Measurements from ENCODE around the gene KCNJ3. TPM values are rescaled to one million over a fixed set of nuclear protein-coding genes. Genes with fewer than 3 reads are reported as not detected.

Gene KCNJ3
- total RNA-seq, 3 donors from 2014 or later (not counting 1 experiment from before 2014, with no cell fraction given), result not detected

DNA sequence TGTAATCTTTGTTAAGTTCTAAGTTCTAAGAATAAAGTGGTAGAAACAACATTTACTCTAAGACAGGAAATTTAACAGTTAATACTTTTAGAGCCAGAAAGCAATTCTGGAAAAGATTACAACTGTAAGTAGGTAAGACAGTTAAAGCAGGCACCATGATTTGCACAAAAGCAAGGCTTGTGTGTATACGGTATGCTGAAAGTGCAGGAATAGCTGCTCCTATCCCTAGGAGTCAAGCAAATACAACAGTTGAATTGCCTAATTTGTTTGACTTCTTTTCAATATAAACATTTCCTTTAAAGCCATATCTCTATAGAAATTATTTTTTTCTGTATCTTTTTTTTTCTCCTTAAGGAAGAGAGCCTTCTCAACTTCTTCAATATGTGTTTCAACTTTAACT lies 116.4 kb downstream of the KCNJ3 start:
- TF ChIP-seq, protein P1, sequence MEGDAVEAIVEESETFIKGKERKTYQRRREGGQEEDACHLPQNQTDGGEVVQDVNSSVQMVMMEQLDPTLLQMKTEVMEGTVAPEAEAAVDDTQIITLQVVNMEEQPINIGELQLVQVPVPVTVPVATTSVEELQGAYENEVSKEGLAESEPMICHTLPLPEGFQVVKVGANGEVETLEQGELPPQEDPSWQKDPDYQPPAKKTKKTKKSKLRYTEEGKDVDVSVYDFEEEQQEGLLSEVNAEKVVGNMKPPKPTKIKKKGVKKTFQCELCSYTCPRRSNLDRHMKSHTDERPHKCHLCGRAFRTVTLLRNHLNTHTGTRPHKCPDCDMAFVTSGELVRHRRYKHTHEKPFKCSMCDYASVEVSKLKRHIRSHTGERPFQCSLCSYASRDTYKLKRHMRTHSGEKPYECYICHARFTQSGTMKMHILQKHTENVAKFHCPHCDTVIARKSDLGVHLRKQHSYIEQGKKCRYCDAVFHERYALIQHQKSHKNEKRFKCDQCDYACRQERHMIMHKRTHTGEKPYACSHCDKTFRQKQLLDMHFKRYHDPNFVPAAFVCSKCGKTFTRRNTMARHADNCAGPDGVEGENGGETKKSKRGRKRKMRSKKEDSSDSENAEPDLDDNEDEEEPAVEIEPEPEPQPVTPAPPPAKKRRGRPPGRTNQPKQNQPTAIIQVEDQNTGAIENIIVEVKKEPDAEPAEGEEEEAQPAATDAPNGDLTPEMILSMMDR (IDR thresholded peaks at IDR 0.05), result no peak
- DNase-seq (no peak), ATAC-seq (no peak)
- H3K27me3 ChIP-seq (ENCODE audit: control insufficient read depth, insufficient read depth, low read length), result no peaks in the 10 kb centered on the region
- Mint-ChIP-seq H3K27me3 (ENCODE audit: low read depth in 2 of 2) (no peaks in the 10 kb centered on the region), H3K4me1 (no peaks in the 10 kb centered on the region), H3K27ac (no peak overlapping the region), H3K36me3 (no peaks in the 10 kb centered on the region), H3K9me3 (peaks cover 3 to 15% of the 10 kb centered on the region in 2 donors), H3K4me3 (no peak overlapping the region)
- no peaks in the 10 kb centered on the region for H3K36me3 ChIP-seq (ENCODE audit: control insufficient read depth, insufficient read depth, low read length)
- H3K27ac ChIP-seq (ENCODE audit: low read length), result no peak overlapping the region
- intact Hi-C loops (cut with micrococcal nuclease), result no loop called here
- H3K4me3 ChIP-seq (ENCODE audit: low read length), result no peak overlapping the region
- no peaks in the 10 kb centered on the region for H3K4me1 ChIP-seq (ENCODE audit: control insufficient read depth, insufficient read depth, low read length)
- WGBS (ENCODE audit: insufficient coverage), result 100% methylated on average over 1 of the region's 1 CpG
- H3K9me3 ChIP-seq (ENCODE audit: control insufficient read depth, insufficient read depth, low read length), result no peaks in the 10 kb centered on the region

DNA sequence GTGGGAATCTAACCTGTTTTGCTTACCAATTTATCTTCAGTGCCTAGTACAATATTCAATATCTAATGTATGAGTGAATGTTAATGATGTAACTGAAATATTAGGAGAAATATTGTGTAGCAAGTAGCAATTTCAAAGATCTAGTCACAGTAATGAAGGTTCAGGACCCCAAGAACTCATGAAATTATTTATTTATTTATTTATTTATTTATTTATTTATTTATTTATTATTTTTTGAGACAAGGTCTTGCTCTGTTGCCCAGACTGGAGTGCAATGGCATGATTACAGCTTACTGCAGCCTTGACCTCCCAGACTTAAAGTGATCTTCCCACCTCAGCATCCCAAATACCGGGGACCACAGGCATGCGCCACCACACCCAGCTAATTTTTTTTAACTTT lies 126.9 kb downstream of the KCNJ3 start:
- Histone ChIP-seq H3K9me3 (ENCODE audit: control insufficient read depth, insufficient read depth, low read length) (no peaks in the 10 kb centered on the region), H3K4me3 (ENCODE audit: low read length) (no peak overlapping the region), H3K4me1 (ENCODE audit: control insufficient read depth, insufficient read depth, low read length) (no peaks in the 10 kb centered on the region), H3K27ac (ENCODE audit: low read length) (no peak overlapping the region), H3K27me3 (ENCODE audit: control insufficient read depth, insufficient read depth, low read length) (no peaks in the 10 kb centered on the region), H3K36me3 (ENCODE audit: control insufficient read depth, insufficient read depth, low read length) (no peaks in the 10 kb centered on the region)
- Mint-ChIP-seq H3K4me1 (no peaks in the 10 kb centered on the region), H3K9me3 (peaks cover 8 to 13% of the 10 kb centered on the region in 2 donors), H3K27me3 (ENCODE audit: low read depth in 2 of 2) (no peaks in the 10 kb centered on the region), H3K36me3 (no peaks in the 10 kb centered on the region), H3K4me3 (no peak overlapping the region), H3K27ac (no peak overlapping the region)
- ATAC-seq (no peak), DNase-seq (no peak)
- TF ChIP-seq, protein P1 (IDR thresholded peaks at IDR 0.05), result no peak
- intact Hi-C loops (cut with micrococcal nuclease), result no loop called here
- WGBS (ENCODE audit: insufficient coverage), result 83% methylated on average over 2 of the region's 2 CpGs

DNA sequence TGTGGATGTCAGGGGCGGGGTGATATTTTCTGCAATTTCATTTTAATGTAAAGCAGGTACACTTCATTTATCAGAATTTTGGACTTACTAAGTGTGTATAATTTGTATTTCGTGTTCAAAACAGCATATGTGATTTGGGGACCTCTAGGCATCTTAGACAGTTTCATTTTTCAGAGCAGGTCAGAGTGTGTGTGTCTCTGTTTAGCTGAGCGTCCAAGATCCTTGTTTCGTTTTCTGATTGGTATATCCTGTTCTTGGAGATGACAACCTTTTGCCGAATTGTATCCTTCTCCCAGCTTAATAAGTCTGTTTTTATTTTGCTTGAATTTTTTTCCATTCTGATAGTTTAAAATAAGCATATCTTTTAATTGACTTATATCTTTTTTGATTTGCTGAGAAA lies 128.3 kb downstream of the KCNJ3 start:
- DNase-seq, result no peak
- H3K4me3 Mint-ChIP-seq, result no peak overlapping the region
- no peaks in the 10 kb centered on the region for H3K36me3 ChIP-seq (ENCODE audit: control insufficient read depth, insufficient read depth, low read length)
- TF ChIP-seq, protein P1 (IDR thresholded peaks at IDR 0.05), result no peak
- H3K9me3 Mint-ChIP-seq, result peaks cover 10 to 12% of the 10 kb centered on the region in 2 donors
- no peaks in the 10 kb centered on the region for H3K4me1 ChIP-seq (ENCODE audit: control insufficient read depth, insufficient read depth, low read length)
- no peak overlapping the region for H3K27ac Mint-ChIP-seq
- no peaks in the 10 kb centered on the region for H3K27me3 Mint-ChIP-seq (ENCODE audit: low read depth in 2 of 2)
- ATAC-seq, result no peak
- H3K36me3 Mint-ChIP-seq, result no peaks in the 10 kb centered on the region
- no peaks in the 10 kb centered on the region for H3K9me3 ChIP-seq (ENCODE audit: control insufficient read depth, insufficient read depth, low read length)
- intact Hi-C loops (cut with micrococcal nuclease), result no loop called here
- no peak overlapping the region for H3K27ac ChIP-seq (ENCODE audit: low read length)
- WGBS (ENCODE audit: insufficient coverage), result 78% methylated on average over 3 of the region's 5 CpGs
- H3K27me3 ChIP-seq (ENCODE audit: control insufficient read depth, insufficient read depth, low read length), result no peaks in the 10 kb centered on the region
- no peaks in the 10 kb centered on the region for H3K4me1 Mint-ChIP-seq
- no peak overlapping the region for H3K4me3 ChIP-seq (ENCODE audit: low read length)

DNA sequence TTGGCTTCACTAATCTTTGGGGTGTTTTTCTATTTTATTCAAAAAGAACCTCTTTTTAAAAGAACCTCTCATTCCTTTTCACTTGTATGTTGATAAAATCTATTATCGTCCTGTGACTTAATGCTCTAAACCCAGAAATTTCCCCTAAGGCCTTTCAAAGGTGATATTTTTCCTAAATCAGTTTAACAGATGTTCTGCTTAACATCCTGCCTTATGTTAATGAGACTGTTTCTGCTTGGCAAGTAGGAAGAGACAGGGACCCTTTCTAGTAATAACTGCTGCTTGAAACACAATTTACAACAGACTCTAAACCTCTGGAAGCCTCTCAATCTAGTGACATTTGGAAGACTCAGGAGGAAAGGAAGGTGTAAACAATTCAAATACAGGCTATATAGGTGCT lies 128.8 kb downstream of the KCNJ3 start:
- Mint-ChIP-seq H3K27ac (no peak overlapping the region), H3K9me3 (peaks cover 10 to 12% of the 10 kb centered on the region in 2 donors), H3K4me3 (no peak overlapping the region), H3K27me3 (ENCODE audit: low read depth in 2 of 2) (no peaks in the 10 kb centered on the region), H3K36me3 (no peaks in the 10 kb centered on the region), H3K4me1 (no peaks in the 10 kb centered on the region)
- no peaks in the 10 kb centered on the region for H3K36me3 ChIP-seq (ENCODE audit: control insufficient read depth, insufficient read depth, low read length)
- no peak overlapping the region for H3K27ac ChIP-seq (ENCODE audit: low read length)
- H3K4me3 ChIP-seq (ENCODE audit: low read length), result no peak overlapping the region
- TF ChIP-seq, protein P1 (IDR thresholded peaks at IDR 0.05), result no peak
- 100% methylated on average over 1 of the region's 1 CpG for WGBS (ENCODE audit: insufficient coverage)
- no peak for DNase-seq
- ATAC-seq, result no peak
- no peaks in the 10 kb centered on the region for H3K4me1 ChIP-seq (ENCODE audit: control insufficient read depth, insufficient read depth, low read length)
- intact Hi-C loops (cut with micrococcal nuclease), result no loop called here
- no peaks in the 10 kb centered on the region for H3K27me3 ChIP-seq (ENCODE audit: control insufficient read depth, insufficient read depth, low read length)
- no peaks in the 10 kb centered on the region for H3K9me3 ChIP-seq (ENCODE audit: control insufficient read depth, insufficient read depth, low read length)

Measured in natural killer cell (primary cell).